ENCODE measurements around the gene SYT1.
"Not testable (repeated sequence)": the region's sequence is repeated elsewhere in the genome, so short reads cannot be mapped to it uniquely, and the experiment has no call there.

Gene SYT1

DNA sequence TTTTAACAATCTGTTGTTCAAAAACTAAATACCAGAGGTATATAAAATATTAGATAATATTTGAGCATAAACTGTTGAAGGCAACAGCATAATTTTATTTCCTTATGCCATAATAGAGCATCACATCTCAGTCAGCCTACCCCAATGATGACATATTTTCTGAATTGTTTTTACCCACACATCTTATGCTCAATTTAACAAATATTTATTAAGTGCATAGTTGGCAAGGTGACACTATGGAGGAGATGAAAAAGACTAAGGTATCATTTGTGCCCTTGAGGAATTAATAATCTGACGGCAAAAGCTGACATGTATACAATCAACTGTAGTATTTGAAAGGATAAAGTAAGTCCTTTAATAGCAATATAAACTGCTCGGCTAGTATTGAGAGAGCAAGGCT lies 102.4 kb downstream of the SYT1 start:
- no peak for DNase-seq (ENCODE audit: low read depth, low spot score)

DNA sequence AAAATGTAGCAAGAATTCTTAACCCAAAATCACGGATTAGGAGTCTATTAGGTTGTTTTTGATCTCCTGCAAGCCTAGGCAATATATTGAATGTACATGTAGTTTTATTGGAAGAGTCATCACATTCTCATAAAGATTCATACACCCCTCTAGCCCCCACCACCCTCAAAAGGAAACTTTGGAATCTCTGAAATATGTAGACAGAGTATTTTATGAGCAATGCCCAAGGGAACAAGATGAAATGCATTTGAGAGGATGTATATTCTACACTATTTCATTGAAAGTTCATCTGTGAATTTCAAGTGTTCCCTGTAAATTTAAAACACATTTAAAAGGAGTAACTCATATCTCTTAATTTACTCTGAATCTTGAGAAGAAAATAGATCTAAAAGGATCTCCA lies 103.7 kb downstream of the SYT1 start:
- no peak for DNase-seq (ENCODE audit: low read depth, low spot score)

DNA sequence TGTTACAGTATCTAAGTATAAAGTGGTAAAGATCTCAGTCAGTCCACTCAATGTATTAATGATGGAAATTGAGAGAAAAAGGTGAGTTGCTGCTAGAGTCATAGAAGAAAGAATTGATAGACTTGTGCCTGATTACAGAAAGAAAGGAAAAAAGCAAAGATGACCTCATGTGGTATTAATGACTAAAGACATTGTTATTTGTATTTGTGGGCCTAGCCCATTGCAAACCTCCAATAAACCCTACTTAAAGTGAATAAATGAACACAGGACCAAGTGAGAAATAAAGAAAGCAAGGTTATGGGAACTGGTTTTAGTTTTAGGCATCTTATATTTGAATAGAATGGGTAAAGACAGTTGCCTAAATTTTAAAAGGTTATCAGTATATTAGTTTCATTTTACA lies 105.5 kb downstream of the SYT1 start:
- peak; percentile 16 for DNase-seq (ENCODE audit: low read depth, low spot score)

DNA sequence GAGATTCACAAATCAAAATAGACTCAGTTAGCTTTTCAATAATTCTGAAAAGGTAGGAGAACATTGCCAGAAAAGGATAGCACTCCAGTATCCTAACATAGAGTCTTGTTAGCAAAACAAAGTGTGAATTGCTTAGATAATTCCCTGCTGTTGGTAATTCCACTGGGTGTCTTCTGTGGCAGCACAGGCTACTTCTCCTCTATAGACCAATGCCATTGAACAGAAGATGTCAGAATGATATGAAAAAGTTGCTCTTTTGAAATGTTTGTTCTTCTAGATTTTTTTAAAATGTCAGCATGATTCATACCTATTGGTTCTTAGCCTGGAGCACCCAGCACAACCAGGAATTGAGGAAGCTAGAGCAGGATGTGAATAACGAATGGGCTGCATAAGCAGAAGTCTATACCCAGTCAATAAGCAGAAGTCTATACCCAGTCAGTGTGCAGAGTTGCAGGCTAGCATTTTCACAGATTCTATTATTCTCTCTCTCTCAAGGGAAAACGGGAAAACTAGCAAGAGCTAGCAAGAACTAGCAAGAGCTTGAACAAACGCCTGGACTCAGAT lies 112.8 kb downstream of the SYT1 start:
- no peak for DNase-seq (ENCODE audit: low read depth, low spot score)

DNA sequence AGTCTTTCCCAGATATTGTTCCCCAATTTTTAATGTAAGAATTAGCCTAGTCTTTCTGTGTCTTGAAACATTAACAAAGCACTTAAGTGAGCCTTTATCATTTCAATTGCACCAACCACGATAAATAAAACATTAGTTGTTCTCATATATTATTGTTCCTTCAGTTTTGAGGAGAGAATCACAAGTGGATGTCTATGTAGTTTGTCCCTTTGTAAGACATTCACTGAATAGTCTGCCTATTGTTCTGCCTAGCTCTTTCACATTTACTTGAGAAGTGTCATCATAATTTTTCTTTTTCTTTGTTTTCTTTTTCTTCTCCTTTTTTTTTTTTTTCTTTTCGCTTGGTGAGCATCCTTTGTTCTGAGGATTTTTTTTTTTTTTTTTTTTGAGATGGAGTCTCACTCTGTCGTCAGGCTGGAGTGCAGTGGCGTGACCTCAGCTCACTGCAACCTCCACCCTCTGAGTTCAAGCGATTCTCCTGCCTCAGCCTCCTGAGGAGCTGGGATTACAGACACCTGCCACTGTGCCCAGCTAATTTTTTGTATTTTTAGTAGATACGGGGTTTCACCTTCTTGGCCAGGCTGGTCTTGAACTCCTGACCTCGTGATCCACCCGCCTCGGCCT lies 129.7 kb downstream of the SYT1 start:
- no peak for DNase-seq (ENCODE audit: low read depth, low spot score)

DNA sequence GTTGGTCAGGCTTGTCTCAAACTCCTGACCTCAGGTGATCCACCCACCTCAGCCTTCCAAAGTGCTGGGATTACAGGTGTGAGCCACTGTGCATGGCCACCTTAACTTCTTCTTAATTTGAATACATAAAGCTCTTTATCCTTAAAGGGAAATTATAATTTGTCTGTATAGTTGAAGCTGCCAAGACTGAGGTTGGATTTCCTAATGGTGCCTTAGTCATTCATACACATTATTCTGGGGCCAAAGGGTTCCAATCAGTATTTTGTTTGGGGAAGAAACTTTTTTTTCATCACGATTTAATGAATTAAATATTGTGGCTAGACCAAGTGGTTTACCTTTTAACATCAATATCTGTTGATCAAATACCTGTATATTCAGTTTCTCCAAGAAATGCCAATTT lies 135.9 kb downstream of the SYT1 start:
- no peak for DNase-seq (ENCODE audit: low read depth, low spot score)

DNA sequence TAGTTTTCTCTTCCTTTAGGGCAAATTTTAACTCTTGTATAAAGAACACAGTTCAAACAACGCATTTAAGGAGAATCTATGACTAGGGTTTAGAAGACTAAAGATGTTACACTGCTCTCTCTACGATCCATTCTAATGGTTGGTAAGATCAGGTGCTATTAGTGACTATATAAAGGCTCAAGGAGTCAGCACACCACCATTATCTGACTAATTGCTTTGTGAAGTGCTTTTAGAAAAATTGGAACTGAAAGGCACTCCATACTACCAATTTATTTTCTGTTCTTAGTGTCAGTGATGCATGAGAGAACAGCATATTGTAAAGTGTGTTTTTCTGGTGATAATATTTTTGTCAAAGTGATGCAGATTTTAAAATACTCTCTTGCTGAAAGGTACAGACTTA lies 136.8 kb downstream of the SYT1 start:
- DNase-seq (ENCODE audit: low read depth, low spot score), result no peak

DNA sequence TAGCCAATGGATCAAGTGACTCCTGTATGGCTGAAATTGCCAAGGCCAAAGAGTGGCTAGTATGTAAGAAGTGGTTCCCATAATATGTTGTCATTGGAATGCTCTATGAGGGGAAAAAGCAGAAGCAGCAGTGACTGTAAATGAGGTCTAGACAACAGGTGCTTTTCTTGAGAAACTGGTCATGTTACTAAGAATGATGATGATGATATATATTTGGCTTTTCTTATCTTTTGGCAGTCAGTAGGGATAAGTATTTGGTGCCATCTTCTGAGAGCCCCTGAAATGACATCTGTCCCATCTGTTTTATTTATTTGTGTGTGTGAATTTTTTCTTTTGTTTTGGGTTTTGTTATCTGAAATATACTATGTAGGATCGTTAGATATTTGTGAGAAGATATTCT lies 141.7 kb downstream of the SYT1 start:
- DNase-seq (ENCODE audit: low read depth, low spot score), result no peak

DNA sequence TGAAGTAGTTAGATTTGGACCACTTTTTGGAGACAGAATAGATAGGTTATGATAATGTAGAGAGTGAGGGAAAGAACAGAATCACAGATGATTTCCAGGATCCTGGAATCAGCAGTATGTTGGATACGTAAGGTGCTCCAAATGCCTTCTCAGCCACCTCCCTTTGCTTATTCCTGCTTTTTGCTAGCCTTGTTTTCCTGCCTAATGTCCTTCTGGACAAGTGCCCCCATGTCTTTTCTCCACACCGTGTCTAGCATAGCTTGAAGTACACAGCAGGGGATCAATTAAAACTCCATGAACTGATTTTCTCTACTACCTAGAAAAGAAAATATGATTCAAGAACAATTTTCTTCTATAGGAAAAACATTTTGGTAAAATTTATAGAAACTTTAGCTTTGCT lies 144.0 kb downstream of the SYT1 start:
- no peak for DNase-seq (ENCODE audit: low read depth, low spot score)

DNA sequence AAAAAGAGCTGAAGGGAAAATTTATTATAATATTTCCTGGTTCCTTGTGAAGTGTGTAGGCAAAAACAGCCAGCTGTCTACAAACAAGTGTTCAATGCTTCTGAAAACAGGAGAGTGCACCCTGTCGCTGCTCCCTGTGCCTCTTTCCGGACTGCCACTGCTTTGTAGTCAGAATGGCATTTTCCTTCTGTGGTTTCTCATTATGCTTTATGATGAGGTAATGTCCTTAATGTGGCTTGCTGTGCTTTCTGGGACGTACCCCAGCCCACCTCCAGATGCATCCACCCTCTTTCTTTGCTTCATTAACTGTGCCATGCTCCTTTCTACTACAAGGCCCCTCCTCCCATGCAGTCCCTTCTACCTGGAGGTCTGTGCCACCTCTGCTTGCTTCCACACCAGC lies 148.1 kb downstream of the SYT1 start:
- peak; percentile 46 for DNase-seq (ENCODE audit: low read depth, low spot score)

DNA sequence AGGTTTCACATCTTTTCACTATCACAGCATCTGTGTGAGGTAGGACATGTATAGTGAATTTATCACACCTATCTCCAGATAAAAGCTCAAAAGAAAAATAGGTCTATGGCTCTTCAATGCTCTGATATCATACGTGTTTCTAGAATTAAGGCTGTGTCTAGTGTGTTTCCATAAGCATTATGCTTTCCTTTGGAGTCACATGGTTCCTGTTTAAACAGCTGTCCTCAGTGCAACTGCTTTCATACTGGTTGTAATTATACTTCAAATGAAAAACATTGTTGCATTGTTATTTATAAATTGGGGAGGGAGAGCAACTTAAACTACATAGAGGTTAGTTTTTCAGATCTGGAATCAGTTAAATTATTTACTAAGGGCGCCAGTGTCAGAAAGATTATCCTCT lies 151.6 kb downstream of the SYT1 start:
- DNase-seq (ENCODE audit: low read depth, low spot score), result no peak

DNA sequence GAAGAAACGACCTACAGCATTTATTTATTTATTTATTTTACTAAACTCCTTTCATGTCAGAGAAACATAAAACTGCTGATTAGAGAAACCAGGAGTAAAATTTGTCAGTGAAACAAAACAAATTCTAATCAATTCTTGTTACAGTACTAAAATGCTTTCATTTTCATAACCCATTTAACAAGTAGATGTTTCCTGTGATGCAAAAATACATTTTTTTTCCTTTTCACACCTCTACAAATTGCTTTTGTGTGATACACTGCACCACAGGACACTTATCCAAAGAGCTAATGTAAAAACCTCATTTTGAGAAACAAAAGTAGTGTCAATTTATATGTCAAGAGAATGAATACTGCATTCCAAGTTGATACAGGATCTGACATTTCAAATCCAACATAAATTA lies 155.1 kb downstream of the SYT1 start:
- DNase-seq (ENCODE audit: low read depth, low spot score), result no peak

DNA sequence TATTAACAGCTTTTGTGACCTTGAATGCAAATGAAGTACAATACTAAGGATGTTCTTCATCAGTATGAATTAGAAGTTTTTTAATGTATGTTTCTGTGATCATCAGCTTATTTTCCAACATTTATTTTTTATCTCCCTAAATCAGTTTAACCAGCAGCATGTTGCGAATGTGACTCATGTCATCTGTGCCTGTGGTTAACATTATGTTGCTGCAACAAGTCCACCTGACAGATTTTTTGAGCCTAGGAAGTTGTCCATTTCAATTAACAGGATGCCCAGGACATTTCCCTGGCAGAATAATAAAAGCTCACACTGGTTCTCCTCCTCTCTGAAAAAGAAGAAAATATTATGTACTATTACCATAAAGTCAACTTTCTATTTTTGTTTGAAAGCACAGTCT lies 155.5 kb downstream of the SYT1 start:
- DNase-seq (ENCODE audit: low read depth, low spot score), result peak; percentile 20

DNA sequence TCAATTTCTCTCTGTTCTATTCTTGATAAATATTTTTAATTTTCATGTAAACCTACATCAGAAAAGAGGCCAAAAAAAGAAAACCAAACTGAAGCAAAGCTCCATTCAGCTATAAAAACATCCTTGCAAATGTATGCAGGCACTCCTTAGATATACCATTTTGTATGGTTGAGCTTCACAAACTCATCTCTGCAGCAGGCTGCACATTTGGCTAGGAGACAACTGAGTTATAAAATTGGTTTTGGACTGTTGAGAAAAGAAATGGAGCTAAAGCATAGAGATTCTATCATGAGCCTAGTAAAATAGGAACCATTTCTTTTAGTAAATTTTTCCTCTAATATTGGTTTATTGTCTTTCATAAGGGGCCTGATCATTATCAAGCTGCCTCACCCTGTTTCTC lies 156.4 kb downstream of the SYT1 start:
- no peak for DNase-seq (ENCODE audit: low read depth, low spot score)

DNA sequence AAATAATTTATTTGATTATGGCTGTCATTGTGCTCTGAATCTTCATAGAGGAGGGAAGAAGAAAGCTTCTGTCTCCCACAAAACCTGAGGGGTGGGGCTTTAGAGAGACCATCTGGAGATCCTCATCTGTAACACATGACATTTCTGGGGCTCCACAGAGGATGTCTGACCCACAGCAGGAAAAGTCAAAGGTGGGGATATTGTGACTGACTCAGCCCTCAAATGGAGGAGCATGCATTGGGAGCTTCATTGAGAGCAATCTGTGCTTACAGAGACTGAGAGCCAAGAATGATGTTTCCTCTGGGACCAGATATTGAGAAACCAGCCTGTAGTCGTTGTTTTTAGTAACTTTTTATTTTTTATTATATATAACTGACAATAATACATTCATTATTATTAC lies 158.7 kb downstream of the SYT1 start:
- no peak for DNase-seq (ENCODE audit: low read depth, low spot score)

DNA sequence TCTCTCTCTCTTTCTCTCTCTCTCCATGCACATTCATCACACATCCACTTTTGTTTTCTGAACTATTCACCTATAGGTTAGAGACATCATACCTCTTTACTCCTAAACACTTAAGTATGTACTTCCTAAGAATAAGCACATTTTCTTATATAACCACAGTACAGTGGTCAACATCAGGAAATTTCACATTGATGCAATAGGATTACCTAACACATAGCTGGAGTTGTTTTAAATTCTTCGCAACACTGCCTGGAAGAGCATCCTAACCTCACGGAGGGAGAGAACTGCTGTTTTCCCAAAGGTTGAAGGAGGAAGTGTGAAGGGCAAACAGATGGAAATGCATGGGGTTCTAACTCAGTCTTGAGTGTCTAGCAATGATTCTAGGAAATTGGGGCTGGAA lies 159.2 kb downstream of the SYT1 start:
- DNase-seq (ENCODE audit: low read depth, low spot score), result no peak

DNA sequence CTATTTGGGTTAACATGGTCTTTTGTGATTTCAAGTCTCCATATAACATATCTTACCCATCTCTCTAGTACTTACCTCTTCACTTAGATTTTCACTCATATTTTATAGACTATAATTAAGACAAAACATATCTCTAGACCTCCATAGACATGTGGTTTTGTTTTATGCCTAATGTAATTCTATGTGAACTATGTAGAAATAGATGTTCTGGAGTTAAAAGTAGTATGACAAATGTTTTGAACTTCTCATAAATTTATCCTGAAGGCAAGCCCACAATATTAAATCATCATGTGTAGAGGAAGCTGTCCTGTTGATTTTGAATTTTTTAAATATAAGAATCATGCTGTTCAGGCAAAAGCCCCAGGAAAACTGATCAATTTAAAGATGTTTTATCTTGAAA lies 169.2 kb downstream of the SYT1 start:
- DNase-seq (ENCODE audit: low read depth, low spot score), result no peak

DNA sequence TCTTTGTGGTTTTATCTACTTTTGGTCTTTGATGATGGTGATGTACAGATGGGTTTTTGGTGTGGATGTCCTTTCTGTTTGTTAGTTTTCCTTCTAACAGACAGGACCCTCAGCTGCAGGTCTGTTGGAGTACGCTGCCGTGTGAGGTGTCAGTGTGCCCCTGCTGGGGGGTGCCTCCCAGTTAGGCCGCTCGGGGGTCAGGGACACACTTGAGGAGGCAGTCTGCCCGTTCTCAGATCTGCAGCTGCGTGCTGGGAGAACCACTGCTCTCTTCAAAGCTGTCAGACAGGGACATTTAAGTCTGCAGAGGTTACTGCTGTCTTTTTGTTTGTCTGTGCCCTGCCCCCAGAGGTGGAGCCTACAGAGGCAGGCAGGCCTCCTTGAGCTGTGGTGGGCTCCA lies 180.2 kb downstream of the SYT1 start:
- not testable (repeated sequence) for DNase-seq (ENCODE audit: low read depth, low spot score)

DNA sequence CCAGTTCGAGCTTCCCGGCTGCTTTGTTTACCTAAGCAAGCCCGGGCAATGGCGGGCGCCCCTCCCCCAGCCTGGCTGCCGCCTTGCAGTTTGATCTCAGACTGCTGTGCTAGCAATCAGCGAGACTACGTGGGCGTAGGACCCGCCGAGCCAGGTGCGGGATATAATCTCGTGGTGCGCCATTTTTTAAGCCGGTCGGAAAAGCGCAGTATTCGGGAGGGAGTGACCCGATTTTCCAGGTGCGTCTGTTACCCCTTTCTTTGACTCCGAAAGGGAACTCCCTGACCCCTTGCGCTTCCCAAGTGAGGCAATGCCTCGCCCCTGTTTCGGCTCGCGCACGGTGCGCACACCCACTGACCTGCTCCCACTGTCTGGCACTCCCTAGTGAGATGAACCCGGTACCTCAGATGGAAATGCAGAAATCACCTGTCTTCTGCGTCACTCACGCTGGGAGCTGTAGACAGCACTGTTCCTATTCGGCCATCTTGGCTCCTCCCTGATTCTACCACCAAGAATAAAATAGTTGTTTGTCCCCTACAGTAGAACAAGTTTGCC lies 180.7 kb downstream of the SYT1 start:
- not testable (repeated sequence) for DNase-seq (ENCODE audit: low read depth, low spot score)

DNA sequence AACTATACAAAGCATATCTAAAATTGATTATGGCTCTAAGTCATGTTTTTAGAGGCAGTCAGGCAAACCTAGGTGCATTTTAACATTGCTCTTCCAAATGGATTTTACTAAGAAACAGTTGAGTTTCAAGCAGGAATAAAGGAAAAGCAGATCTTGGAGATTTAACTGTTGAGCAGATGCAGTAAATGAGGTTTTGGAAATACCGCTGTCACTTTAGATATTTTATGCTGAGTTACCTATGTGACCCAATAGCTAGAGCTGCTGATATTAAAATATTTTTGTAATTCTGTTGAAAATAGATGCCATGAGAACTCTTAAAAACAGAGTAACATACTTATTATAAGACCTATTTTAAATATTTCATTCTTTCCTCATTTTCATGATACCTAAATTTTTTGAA lies 181.4 kb downstream of the SYT1 start:
- DNase-seq (ENCODE audit: low read depth, low spot score), result no peak

DNA sequence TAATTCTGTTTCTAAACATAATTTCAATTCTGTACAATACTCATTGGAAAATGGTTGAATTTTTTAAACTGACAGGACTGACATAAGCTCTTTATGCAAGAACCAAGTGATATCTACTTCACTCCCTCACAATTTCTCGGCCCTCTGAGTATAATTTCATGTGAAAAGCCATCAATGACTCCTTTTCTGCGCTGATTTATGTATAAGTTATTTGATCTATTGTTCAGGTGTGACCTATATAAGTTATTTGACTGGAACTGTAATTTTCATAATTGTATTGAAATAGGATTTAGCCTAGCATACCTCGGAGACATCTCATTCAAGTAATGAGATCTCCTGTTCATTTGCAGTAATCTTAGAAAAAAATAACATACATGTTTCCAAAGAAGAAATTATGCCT lies 184.4 kb downstream of the SYT1 start:
- DNase-seq (ENCODE audit: low read depth, low spot score), result no peak

DNA sequence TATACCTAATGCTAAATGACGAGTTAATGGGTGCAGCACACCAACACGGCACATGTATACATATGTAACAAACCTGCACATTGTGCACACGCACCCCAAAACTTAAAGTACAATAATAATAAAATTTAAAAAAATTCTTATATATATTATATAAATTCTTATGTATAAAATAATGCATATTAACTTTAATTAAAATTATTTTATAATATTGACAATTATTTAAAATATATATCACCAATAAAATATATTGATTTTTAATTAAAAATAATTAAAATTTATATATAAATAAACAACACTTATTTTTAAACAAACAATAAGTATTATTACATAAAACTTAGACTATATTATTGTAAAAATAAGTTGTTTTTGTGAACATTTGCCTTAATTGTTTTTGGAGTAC lies 188.8 kb downstream of the SYT1 start:
- no peak for DNase-seq (ENCODE audit: low read depth, low spot score)

DNA sequence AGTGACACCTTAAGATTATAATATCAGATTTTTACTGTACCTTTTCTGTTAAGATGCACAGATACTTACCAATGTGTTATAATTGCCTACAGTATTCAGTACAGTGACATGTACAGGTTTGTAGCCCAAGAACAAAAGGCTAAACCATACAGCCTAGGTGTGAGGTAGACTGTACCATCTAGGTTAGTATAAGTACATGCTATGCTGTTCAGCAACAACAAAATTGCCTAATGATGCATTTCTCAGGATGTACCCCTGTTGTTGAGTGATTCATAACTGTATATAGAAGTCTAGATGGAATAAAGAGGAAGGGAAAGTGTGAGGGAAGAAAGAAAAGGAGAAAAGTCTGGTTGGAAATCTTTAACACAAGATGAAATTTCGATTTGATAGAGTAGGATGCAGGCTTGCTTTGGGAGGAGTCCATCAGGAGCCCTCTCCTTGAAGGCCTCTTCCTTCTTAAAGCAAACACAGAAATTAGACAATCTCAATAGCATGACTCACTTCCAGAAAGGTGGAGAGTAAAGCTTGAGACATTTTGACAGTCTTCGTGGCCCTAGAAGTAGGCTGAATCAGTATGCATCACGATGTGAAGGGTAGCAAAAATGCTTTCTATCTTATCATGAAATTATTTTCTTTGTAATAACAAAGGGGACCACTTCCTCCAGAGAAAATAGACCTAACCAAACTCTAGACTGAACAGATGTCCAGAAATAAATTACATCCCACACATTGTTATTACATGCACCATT lies 191.5 kb downstream of the SYT1 start:
- DNase-seq (ENCODE audit: low read depth, low spot score), result peak; percentile 49

All from astrocyte of the hippocampus (primary cell).